IPS DF 19.7 (cell line): Measurements from ENCODE around the gene SPATA6L.

Source experiments
- DNase-seq: peaks from one replicate; pipeline ENCODE4 v3.0.0-alpha.2; 2013; ENCODE audit warnings: low read depth, low spot score

SPATA6L gene

DNA sequence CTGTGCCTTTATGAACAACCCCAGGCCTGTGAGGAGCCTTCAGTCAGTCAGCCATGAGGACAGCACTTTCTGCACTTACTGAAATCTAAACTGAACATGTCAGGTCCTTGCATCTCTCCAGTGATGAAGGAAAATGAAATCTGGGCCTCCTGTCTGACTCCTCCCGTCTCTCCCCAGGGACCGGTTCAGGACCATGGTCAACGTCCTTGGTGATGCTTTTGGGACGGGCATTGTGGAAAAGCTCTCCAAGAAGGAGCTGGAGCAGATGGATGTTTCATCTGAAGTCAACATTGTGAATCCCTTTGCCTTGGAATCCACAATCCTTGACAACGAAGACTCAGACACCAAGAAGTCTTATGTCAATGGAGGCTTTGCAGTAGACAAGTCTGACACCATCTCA is 81.1 kb downstream of the SPATA6L start:
- DNase-seq = no peak

DNA sequence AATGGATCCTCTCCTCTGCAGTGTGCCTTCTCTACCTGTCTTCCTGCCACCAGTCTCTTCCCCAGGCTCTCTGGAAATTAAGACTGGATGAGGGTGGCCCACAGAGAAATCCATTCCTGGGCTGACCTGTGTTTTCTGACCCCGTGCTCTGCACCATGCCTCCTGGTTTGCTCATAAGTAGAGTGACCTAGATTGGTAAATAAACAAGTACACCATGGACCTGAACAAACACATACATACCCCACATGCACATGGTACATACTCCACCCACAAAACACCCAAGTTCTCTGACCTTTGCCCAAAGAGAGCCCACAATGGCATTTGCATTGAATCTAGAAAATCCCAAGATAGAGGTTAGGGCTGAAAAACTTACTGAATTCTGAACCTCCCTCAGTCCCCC is 81.6 kb downstream of the SPATA6L start:
- no peak for DNase-seq

DNA sequence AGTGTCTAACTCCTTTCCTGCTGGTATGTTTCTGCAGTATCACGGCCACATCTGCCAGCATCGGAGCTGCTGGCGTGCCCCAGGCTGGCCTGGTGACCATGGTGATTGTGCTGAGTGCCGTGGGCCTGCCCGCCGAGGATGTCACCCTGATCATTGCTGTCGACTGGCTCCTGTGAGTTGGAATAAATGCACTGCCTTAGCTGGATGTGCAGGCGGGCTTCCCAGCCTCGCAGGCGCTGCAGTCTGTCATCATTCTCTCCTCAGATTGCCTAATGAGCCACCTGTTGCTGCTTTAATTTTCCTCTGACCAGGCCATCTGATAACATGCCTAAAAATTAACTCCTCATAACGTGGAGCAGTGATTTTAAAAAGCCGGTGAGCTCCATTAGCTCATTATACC is 83.3 kb downstream of the SPATA6L start:
- DNase-seq = no peak

DNA sequence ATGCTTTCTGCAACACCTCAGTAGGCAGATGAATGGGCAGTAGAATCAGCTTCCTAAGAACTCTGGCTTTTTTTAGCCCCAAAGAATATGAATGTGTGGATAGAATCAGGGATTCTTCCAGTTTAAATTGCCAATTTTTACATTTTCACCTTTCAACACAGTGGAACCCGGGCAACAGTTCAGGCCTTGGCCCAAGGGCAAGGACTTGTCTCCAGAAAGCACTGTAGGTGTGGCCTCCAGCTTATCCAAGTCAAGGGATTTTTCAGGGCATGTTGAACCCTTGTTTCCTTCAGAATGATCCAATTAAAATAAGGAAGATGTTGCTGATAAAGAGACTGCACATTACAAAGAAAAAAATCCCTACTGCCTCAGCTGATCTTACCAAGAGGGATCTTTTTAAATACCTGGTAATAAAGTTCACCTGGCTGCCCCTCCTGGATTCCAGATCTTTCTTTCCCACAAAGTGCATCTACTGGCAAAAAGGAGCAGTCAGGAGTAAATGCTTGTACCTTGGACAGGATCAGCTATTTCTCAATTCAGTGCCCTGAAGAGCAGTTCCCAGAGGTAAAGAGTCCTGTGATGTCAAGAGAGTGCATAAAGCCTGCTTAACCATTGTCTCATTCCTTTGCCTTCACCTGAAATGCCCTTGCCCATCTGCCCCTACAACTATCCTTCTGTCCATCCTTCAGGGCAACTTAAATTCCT is 84.3 kb downstream of the SPATA6L start:
- no peak for DNase-seq

DNA sequence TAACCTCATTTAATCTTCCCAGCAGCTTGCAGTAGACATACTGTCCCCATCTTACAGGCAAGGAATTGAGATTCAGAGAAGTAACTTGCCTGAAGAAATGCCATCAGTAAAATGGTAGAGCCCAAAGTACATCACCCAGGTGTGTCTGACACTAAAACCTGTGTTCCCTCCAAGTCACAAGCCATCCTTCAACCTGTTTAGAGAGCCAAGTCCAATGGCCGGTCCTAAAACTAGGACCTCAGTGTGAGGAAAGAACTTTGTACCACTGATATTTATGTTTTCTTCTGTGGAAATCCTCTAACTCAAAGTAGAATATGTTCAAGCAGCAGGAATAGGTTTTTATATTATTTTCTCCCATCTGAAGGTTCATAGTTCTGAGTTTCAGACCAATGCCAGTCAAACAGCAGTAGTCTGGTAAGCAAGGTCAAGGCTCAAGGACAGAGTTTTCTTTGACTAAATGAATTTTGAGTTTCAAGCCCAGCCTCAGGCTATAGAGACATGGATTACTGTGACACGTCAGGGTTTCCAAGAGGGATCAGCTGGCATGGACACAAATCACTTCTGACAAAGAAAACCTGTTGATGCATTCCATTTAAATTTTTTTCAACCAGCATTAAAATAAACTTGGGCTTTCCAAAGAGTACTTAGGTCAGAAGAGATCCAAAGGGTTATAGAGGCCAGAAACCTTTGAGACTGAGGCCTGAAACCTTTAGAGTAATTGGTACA is 85.1 kb downstream of the SPATA6L start:
- DNase-seq = no peak

- DNase-seq = no peak
Observed at GRCh38 chr9:4579001-4579400, 87.3 kb downstream of the SPATA6L start.

- no peak for DNase-seq
Observed at GRCh38 chr9:4576448-4576847, 89.8 kb downstream of the SPATA6L start.

DNA sequence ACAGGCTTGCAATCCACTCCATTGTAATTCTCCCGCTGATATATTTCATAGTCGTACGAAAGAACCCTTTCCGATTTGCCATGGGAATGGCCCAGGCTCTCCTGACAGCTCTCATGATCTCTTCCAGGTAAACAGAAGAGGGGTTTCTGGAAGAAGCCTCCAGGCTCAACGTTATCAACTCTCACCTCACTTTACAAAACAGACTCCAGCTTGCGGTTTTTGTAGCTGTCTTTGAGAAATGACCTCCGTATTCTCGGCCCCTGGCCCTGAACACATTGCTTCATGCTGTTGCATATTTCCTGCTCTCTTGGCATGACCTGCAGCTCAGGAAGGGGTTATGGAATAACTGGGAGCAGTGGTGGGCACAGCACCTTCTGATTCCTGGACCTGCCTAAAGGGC is 90.3 kb downstream of the SPATA6L start:
- no peak for DNase-seq

DNA sequence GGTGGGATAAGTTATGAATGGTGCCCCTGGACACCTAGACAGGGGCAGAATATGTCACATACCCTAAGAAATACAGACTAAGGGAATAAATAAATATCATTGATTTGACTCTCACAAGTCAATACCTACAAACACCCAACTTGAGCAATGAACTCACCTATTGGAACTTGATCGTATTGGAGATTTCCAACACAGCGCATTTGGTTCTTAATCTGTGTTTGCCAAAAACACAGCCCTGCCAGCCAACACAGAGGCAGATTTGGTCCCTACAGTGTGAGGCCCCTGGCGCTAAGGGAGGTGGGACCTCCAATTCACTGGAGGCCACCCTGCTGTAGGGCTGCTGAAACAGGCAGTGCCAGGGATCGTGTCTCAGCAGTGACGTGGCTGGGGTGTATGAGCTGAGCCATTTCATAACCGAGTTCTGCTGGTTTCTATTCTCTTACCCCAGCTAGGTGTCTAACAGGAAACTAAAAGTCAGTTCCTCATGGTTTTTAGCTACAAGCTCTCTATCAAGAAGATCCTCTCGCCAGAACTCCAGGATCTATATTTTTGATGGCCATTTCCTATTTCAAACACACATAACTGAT is 91.5 kb downstream of the SPATA6L start:
- DNase-seq = no peak

GRCh38 chr9:4573634-4574389 is 92.5 kb downstream of the SPATA6L start:
- no peak for DNase-seq

DNA sequence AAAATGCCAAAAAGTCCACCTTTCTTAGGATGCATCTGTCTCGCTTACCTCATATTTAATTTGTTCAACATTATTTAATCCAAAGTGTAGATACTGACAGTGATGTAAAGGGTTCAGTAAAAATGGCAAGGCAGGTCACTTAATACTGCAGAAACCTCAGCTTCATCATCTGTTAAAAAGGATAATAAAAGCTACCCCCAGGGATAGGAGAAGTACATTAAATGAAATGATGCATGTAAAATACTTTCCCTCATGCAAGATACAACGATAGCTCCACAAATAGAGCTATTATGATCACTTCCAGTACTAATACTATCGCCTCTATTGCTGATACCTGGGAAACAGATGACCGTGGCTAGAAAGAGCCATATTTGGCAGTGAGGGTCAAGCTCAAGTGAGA is 93.1 kb downstream of the SPATA6L start:
- DNase-seq = no peak

DNA sequence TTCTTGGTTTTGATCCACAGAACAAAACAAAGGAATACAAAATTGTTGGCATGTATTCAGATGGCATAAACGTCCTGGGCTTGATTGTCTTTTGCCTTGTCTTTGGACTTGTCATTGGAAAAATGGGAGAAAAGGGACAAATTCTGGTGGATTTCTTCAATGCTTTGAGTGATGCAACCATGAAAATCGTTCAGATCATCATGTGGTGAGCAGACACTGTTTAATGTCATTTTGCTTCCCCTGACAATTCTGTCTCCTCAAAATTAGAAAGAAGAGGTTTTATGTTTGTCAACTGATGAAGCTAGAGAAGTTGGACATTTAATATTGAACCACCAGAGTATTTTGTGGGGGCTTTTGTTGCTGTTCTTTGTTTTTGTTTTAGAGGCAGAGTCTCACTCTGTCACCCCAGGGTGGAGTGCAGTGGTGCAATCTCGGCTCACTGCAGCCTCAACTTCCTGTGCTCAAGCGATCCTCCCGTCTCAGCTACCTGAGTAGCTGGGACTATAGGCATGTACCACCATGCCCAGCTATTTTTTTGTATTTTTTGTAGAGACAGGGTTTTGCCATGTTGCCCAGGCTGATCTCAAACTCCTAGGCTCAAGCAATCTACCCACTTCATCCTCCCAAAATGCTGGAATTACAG is 94.0 kb downstream of the SPATA6L start:
- no peak for DNase-seq

- DNase-seq = no peak
Observed at GRCh38 chr9:4569101-4569500, 97.2 kb downstream of the SPATA6L start.

DNA sequence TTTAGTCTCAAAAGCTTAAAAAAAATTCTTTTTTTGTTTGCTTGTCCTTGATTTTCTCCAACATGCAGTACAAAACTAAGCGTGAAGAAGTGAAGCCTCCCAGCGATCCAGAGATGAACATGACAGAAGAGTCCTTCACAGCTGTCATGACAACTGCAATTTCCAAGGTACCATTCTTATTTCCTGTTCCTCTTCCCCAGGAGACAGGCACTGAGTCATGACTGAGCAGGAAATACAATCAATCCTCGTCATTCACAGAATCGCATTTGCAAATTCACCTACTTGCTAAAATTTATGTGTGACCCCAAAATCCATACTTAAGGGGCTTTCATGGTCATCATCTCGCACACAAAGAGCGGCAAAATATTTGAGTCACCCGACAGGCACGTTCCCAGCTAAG is 98.7 kb downstream of the SPATA6L start:
- DNase-seq = no peak

DNA sequence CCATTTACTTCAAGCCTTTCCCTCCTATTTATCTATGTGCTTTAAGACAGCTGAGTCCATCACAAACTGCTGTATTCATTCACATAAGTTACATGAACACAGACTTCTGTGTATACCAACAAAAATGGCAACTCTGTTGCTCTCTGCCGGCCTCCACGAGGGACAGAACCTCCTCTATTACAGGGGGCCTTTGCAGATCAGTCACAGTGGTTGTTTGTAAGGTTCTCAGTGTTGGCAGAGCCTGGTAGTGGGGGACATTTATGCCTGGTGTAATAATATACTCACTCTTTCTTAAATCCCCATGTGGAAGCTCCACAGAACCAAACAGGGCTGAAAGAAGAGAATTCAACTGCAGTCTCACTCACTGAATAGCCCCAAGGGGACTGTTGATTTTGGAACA is 99.5 kb downstream of the SPATA6L start:
- DNase-seq = no peak

DNA sequence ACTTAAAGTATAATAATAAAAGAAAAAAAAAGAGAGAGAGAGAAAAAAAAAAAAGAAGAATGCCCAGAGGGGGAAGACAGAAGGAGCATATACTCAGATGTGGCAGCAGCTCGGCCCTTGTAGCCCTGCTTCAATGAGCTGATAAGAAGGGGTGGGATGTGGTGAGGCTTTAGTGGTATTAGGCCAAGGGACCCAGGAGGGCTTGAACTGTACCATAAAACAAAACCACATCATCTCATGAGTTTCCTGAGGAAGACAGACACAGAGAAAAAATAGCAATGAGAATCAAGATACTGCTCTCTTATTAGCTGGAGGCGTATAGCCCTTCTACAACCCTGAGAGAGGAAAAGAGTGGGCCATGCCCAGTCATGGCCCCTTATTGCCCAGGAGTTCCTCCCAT is 103.2 kb downstream of the SPATA6L start:
- no peak for DNase-seq

DNA sequence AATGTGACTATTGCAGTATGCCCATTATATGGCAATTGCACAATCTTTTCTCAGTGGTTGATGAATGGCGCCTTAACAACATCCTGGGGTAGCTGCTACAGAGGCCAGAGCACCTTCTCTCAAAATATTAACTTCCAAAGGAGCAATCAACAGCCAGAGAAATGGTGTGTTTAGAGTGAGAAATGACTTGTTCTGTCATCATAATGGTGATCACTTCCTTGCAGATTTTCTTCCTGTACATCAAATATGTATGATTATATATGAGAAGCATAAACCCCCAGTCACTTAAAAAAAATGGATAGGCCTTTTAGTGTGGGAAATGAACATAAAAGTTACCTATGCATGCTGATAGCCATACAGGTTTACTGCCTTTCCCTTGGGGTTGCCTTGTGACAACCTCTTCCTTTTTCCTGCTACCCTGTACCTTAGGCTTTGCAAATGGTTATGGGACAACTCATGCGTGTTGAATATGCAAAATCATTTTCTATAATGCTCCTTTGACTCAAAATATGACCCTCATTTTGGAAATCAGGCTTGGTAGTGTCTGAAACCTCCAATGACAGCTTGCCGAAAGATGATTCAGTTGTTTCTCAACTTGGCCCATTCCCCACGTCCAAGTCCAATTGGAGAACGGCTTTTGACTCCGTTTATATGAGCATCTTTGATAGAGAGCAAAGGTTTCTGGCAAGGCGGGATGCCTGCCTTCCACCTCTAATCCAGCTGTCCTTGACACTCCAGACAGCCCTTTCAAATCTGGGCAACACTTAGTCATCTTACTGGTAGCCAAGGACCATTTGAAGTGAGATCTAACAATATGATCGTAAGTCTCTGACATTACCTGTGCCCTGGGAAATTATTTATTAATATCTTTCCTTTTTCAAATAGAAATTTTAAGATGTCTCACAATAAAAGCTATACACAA is 106.8 kb downstream of the SPATA6L start:
- no peak for DNase-seq

- no peak for DNase-seq
Observed at GRCh38 chr9:4558371-4558998, 107.8 kb downstream of the SPATA6L start.

DNA sequence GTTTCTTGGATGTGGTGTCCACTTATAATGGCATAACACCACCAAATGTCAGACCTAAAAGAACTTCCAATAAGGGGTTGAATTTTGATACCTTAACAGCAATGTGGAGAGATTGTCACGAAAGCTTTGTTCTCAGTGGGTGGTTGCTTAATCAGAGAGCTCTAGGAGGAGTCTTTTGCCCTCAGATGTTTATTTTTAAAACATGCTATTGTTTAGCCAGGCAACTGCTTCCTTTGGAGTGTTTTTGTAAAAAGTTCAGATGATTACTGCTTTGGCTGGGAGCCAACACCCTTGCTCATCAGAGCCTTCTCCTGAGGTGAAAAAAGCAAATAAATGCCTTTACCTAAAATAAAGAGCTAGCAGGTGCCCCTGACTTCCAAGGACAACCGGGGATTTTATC is 111.0 kb downstream of the SPATA6L start:
- no peak for DNase-seq

DNA sequence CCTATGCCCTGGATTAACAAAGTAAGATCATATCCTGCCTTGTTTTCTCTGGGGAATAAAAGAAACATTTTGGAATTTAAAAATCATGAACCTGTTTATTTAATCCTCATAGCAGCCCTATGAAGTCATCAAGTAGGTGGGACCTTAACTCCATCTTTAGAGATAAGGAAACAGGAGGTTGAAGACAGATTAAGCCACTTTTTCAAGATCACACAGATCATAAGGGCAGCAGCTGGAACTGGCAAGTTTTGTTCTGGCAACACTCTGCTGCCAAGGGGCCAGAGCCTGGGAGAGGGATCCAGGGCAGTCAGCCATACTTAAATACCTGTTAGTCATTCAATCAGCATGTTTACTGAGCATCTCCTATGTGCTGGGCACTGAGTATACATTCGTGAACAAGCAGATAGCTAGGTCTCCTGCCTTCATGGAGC is 112.3 kb downstream of the SPATA6L start:
- no peak for DNase-seq
